HG03045 (cell line): ENCODE measurements around the gene BORCS5.
"Not testable (repeated sequence)": the region's sequence is repeated elsewhere in the genome, so short reads cannot be mapped to it uniquely, and the experiment has no call there.

Experiments used
- ATAC-seq: cut with Tn5 transposase; IDR thresholded peaks from one replicate; pipeline ENCODE4 v1.9.1; 2021; ENCODE audit warnings: mild to moderate bottlenecking, moderate library complexity; ENCODE audit not compliant: unreplicated experiment

The BORCS5 gene

GRCh38 chr12:12454315-12454714 is 97.4 kb downstream of the BORCS5 start:
- no peak for ATAC-seq

GRCh38 chr12:12456637-12457036 is 99.8 kb downstream of the BORCS5 start:
- no peak for ATAC-seq

- ATAC-seq = no peak
Observed at GRCh38 chr12:12460935-12461922, 104.4 kb downstream of the BORCS5 start.

GRCh38 chr12:12461923-12462315 is 105.0 kb downstream of the BORCS5 start:
- no peak for ATAC-seq

- no peak for ATAC-seq
Observed at GRCh38 chr12:12465522-12465921, 108.6 kb downstream of the BORCS5 start.

- no peak for ATAC-seq
Observed at GRCh38 chr12:12466157-12466556, 109.3 kb downstream of the BORCS5 start.

- ATAC-seq = no peak
Observed at GRCh38 chr12:12467264-12467663, 110.4 kb downstream of the BORCS5 start.

- ATAC-seq = no peak
Observed at GRCh38 chr12:12467688-12468261, 110.9 kb downstream of the BORCS5 start.

- ATAC-seq = no peak
Observed at GRCh38 chr12:12468575-12468974, 111.7 kb downstream of the BORCS5 start.

GRCh38 chr12:12469386-12469785 is 112.5 kb downstream of the BORCS5 start:
- no peak for ATAC-seq

- ATAC-seq = no peak
Observed at GRCh38 chr12:12470751-12471306, 114.0 kb downstream of the BORCS5 start.

GRCh38 chr12:12471982-12472961 is 115.4 kb downstream of the BORCS5 start:
- ATAC-seq = not testable (repeated sequence)

- ATAC-seq = no peak
Observed at GRCh38 chr12:12473223-12473622, 116.3 kb downstream of the BORCS5 start.

GRCh38 chr12:12474471-12474928 is 117.6 kb downstream of the BORCS5 start:
- ATAC-seq = no peak

GRCh38 chr12:12474931-12475795 is 118.3 kb downstream of the BORCS5 start:
- ATAC-seq = no peak

GRCh38 chr12:12476857-12477531 is 120.1 kb downstream of the BORCS5 start:
- no peak for ATAC-seq

GRCh38 chr12:12477532-12477890 is 120.6 kb downstream of the BORCS5 start:
- ATAC-seq = no peak

GRCh38 chr12:12480074-12480473 is 123.2 kb downstream of the BORCS5 start:
- ATAC-seq = no peak

- no peak for ATAC-seq
Observed at GRCh38 chr12:12481631-12482030, 124.8 kb downstream of the BORCS5 start.
